B cell (primary cell): ENCODE data around the gene SYT17. TPM values are rescaled to one million over a fixed set of nuclear protein-coding genes. Genes with fewer than 3 reads are reported as not detected.

ENCODE experiments used
- ATAC-seq: fragments of 200-7000 bp; cut with Tn5 transposase; one replicate; pipeline ENCODE4 v1.10.0; 2021; ENCODE audit warnings: low read depth, mild to moderate bottlenecking, moderate number of reproducible peaks, moderate library complexity
- CTCF ChIA-PET: fragments of 350-600 bp; sonication (Branson Sonifier 250); formaldehyde crosslinking; loops from one replicate; lab custom pipeline; 2021; ENCODE audit warnings: antibody characterized with exemption, inconsistent platforms; lab: Charles Lee
- POLR2A ChIA-PET: fragments of 350-600 bp; sonication (Branson Sonifier 250); formaldehyde crosslinking; loops from one replicate; lab custom pipeline; 2021; ENCODE audit warnings: antibody characterized with exemption; lab: Charles Lee
- DNase-seq: peaks from one replicate; pipeline ENCODE4 v3.0.0; 2013
- H2AFZ ChIP-seq: 2 replicates; pipeline ENCODE4 v1.6.1; 2012; ENCODE audit warnings: mild to moderate bottlenecking, low read depth, low read length; ENCODE audit not compliant: insufficient read depth, poor library complexity, severe bottlenecking
- H3K27ac ChIP-seq, 2 donors: 1 replicate in 1 of 2; 2 replicates in 1 of 2; pipeline ENCODE4 v1.5.1; 2012 to 2013; ENCODE audit warnings: low read length in 2 of 2, mild to moderate bottlenecking in 2 of 2, moderate library complexity in 1 of 2
- H3K27me3 ChIP-seq, 4 experiments: fragments of 200-600 bp in 1 of 4; sonication (generic) in 1 of 4; replicated peaks in 1 of 4; 1 replicate in 2 of 4; 2 replicates in 2 of 4; pipeline versions ENCODE4 v1.6.1 to v1.7.0; 2013 to 2016; ENCODE audit warnings: low read length in 3 of 4, mild to moderate bottlenecking in 2 of 4, mixed read lengths in 1 of 4, moderate library complexity in 1 of 4; ENCODE audit not compliant: insufficient read depth in 4 of 4, control insufficient read depth in 3 of 4; ENCODE audit errors: control extremely low read depth in 1 of 4
- H3K36me3 ChIP-seq, 2 experiments: replicated peaks in 1 of 2; 1 replicate in 1 of 2; 2 replicates in 1 of 2; pipeline versions ENCODE4 v1.6.1 to v1.7.1; 2013; ENCODE audit warnings: low read length in 1 of 2; ENCODE audit not compliant: insufficient read depth in 2 of 2, control insufficient read depth in 1 of 2; ENCODE audit errors: control extremely low read depth in 1 of 2, extremely low read depth in 1 of 2
- H3K4me1 ChIP-seq, 2 donors: fragments of 200-600 bp in 1 of 2; sonication (generic) in 1 of 2; 1 replicate in 1 of 2; 2 replicates in 1 of 2; pipeline versions ENCODE4 v1.5.1 to v1.6.1; 2013 to 2017; ENCODE audit warnings: low read length in 2 of 2; ENCODE audit not compliant: control insufficient read depth in 2 of 2, insufficient read depth in 2 of 2
- H3K4me2 ChIP-seq: replicated peaks from 2 replicates; pipeline ENCODE3; 2012; ENCODE audit warnings: mild to moderate bottlenecking, low read depth, low read length; ENCODE audit not compliant: poor library complexity, severe bottlenecking
- H3K4me3 ChIP-seq, 5 experiments: fragments of 200-600 bp in 1 of 5; sonication (generic) in 1 of 5; 1 replicate in 3 of 5; 2 replicates in 2 of 5; pipeline versions ENCODE4 v1.5.1 to v1.7.0; 2011 to 2016; ENCODE audit warnings: low read length in 4 of 5, mild to moderate bottlenecking in 4 of 5, low read depth in 2 of 5, control low read depth in 1 of 5, moderate library complexity in 1 of 5; ENCODE audit not compliant: insufficient read depth in 1 of 5; ENCODE audit errors: control extremely low read depth in 1 of 5, extremely low read depth in 1 of 5
- H3K79me2 ChIP-seq: fragments of 200-600 bp; sonication (generic); one replicate; pipeline ENCODE4 v1.6.0; 2016; ENCODE audit warnings: low read length; ENCODE audit not compliant: control insufficient read depth, insufficient read depth
- H3K9ac ChIP-seq: fragments of 200-600 bp; sonication (generic); 2 replicates; pipeline ENCODE4 v1.6.1; 2017; ENCODE audit warnings: mild to moderate bottlenecking, low read length, moderate library complexity
- H3K9me3 ChIP-seq, 3 donors: one replicate each; pipeline versions ENCODE4 v1.6.1 to v1.7.1; 2013; ENCODE audit warnings: low read length in 2 of 3; ENCODE audit not compliant: control insufficient read depth in 2 of 3, insufficient read depth in 1 of 3; ENCODE audit errors: control extremely low read depth in 1 of 3
- H4K20me1 ChIP-seq: 2 replicates; pipeline ENCODE4 v1.6.0; 2012; ENCODE audit warnings: mild to moderate bottlenecking, low read length; ENCODE audit not compliant: insufficient read depth, control insufficient read depth, poor library complexity, severe bottlenecking
- H3K27ac Mint-ChIP-seq: one replicate; pipeline ENCODE4 v1.8.0; 2021; ENCODE audit warnings: mixed read lengths
- H3K27me3 Mint-ChIP-seq: one replicate; pipeline ENCODE4 v1.8.0; 2021; ENCODE audit warnings: mixed read lengths
- H3K4me1 Mint-ChIP-seq: one replicate; pipeline ENCODE4 v1.8.0; 2021; ENCODE audit warnings: mixed read lengths
- H3K4me3 Mint-ChIP-seq: one replicate; pipeline ENCODE4 v1.8.0; 2021; ENCODE audit warnings: mixed read lengths
- H3K9me3 Mint-ChIP-seq: one replicate; pipeline ENCODE4 v1.8.0; 2022; ENCODE audit warnings: mixed read lengths; ENCODE audit not compliant: insufficient read depth
- CTCF ChIP-seq: fragments of 200-600 bp; IDR thresholded peaks from one replicate; pipeline ENCODE4 v1.8.0; 2022; ENCODE audit warnings: antibody characterized with exemption, mild to moderate bottlenecking
- EZH2 ChIP-seq: IDR thresholded peaks from 2 replicates; pipeline ENCODE4 v1.6.1; 2012; ENCODE audit warnings: borderline replicate concordance, low read depth, mild to moderate bottlenecking, moderate library complexity, low read length; ENCODE audit not compliant: insufficient read depth, poor library complexity, severe bottlenecking
- WGBS: methylation state at CpG from one replicate; pipeline ENCODE4 v1.1.5; 2013; ENCODE audit warnings: missing lambda C conversion rate; ENCODE audit not compliant: insufficient coverage; 5-methylcytosine and 5-hydroxymethylcytosine counted together
- intact Hi-C: fragments of 100-400 bp; cut with micrococcal nuclease; formaldehyde crosslinking; loops from one replicate; pipeline ENCODE4 v1.10.0; 2022
- polyA plus RNA-seq: library from polyadenylated mRNA; depleted of rRNA; stranded (reverse); fragments of >200 nt; gene quantifications from 2 replicates; pipeline ENCODE4 v1.2.3, GENCODE V29; 2012
- total RNA-seq, 2 donors: library from RNA; stranded (reverse); fragments of 120-200 nt in 1 of 2; gene quantifications; 1 replicate in 1 of 2; 2 replicates in 1 of 2; pipeline versions ENCODE4 v1.2.3 to v1.2.4, GENCODE V29; 2013 to 2022

SYT17 gene
- total and polyA plus RNA-seq, 2 donors (not counting 1 experiment from before 2014, with no cell fraction given): 24.9 to 27.7 TPM

DNA sequence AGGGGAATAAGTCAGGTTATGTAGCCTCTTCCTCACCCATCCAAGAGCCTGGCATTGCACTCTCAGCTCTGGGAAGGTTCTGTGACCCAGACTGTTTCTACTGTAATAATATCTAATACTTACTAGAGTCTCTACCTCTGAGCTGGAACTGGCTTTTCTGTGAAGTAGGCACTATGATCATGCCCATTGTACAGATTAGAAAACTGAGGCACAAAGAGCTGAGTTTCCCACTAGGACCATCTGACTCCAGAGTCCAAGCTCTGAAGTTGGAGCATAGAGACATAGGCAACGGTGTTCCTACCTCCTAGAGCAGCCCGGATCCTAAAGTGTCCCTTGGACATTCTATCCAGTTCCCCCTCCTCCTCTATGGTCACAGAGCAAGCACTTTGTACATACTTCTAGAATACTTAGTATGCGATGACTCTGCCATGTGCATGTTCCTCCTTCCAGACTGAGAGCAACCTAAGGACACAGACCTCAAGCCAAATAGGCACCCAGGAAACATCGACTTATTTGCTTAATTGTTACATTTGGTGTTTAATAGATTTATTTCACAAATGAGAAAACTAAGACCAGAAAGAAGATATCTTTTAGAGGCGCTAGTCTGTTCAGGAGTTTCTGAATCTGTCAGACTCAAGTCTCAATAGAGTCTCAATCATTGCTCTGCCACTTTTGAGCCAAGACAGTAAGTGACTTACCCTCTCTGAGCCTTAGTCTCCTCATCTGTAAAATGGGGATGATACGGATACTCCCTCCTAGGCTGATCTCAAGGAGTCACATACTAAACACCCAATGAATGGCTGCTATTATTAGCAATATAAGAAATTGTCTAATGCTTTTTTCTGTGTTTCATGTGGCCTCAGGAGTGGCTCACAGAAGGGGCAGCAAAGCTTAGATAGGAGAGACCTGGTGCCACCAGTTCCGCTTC is 121.1 kb downstream of the SYT17 start:
- no peak overlapping the region for H3K9ac ChIP-seq
- DNase-seq: no peak
- H4K20me1 ChIP-seq: no peaks in the 10 kb centered on the region
- peaks cover 6% of the 10 kb centered on the region for H3K4me1 Mint-ChIP-seq
- no peaks in the 10 kb centered on the region for H3K27me3 Mint-ChIP-seq
- intact Hi-C loops: no loop called here
- 88% methylated on average over 4 of the region's 7 CpGs for whole genome bisulfite sequencing
- ATAC-seq: no peak
- H3K79me2 ChIP-seq: no peaks in the 10 kb centered on the region
- no peak overlapping the region for H3K27ac ChIP-seq
- ChIA-PET CTCF (no interaction called here), POLR2A (no interaction called here)
- H3K4me3 Mint-ChIP-seq: no peak overlapping the region
- no peaks in the 10 kb centered on the region for H3K9me3 Mint-ChIP-seq
- H3K4me2 ChIP-seq: no peak overlapping the region
- H3K4me3 ChIP-seq: no peak overlapping the region
- H3K36me3 ChIP-seq: no peaks in the 10 kb centered on the region
- H2AFZ ChIP-seq: no peak overlapping the region
- peaks cover 1 to 4% of the 10 kb centered on the region in 2 donors for H3K4me1 ChIP-seq
- no peaks in the 10 kb centered on the region for H3K27me3 ChIP-seq
- TF ChIP-seq CTCF (no peak), EZH2 (no peak)
- H3K9me3 ChIP-seq: no peaks in the 10 kb centered on the region
- no peak overlapping the region for H3K27ac Mint-ChIP-seq

- Mint-ChIP-seq H3K27ac (no peak overlapping the region), H3K4me1 (peaks cover 14% of the 10 kb centered on the region), H3K9me3 (no peaks in the 10 kb centered on the region), H3K4me3 (no peak overlapping the region), H3K27me3 (no peaks in the 10 kb centered on the region)
- DNase-seq (no peak), ATAC-seq (no peak)
- TF ChIP-seq CTCF: no peak
- TF ChIP-seq EZH2: no peak
- Histone ChIP-seq H3K4me3 (no peak overlapping the region), H3K4me1 (peaks cover 9 to 12% of the 10 kb centered on the region in 2 donors), H3K79me2 (no peaks in the 10 kb centered on the region), H3K9me3 (no peaks in the 10 kb centered on the region), H3K27ac (no peak overlapping the region), H4K20me1 (no peaks in the 10 kb centered on the region), H2AFZ (no peak overlapping the region), H3K4me2 (no peak overlapping the region), H3K36me3 (no peaks in the 10 kb centered on the region), H3K9ac (no peak overlapping the region), H3K27me3 (no peaks in the 10 kb centered on the region)
- ChIA-PET CTCF (no interaction called here), POLR2A (no interaction called here)
- intact Hi-C loops: no loop called here
- 69% methylated on average over 6 of the region's 7 CpGs for WGBS
Observed at GRCh38 chr16:19289811-19290485, 121.9 kb downstream of the SYT17 start.
